Mesenchymal stem cell (in vitro differentiated cells and primary cell): ENCODE measurements around the gene CHDH.

ENCODE experiments used
- DNase-seq: peaks from one replicate; pipeline ENCODE4 v3.0.0-alpha.2; 2013
- H2AFZ ChIP-seq: one replicate; pipeline ENCODE4 v1.6.1; 2013; ENCODE audit warnings: low read depth, mild to moderate bottlenecking, control low read depth, inconsistent platforms, low read length, moderate library complexity
- H2AK5ac ChIP-seq: 2 replicates; pipeline ENCODE4 v1.6.1; 2013; ENCODE audit warnings: low read length, moderate library complexity, mild to moderate bottlenecking, inconsistent platforms; ENCODE audit not compliant: severe bottlenecking
- H2BK120ac ChIP-seq: one replicate; pipeline ENCODE4 v1.6.1; 2013; ENCODE audit warnings: low read depth, mild to moderate bottlenecking, inconsistent platforms, low read length, moderate library complexity
- H2BK12ac ChIP-seq, 2 experiments: one replicate each; pipeline ENCODE4 v1.6.1; 2013; ENCODE audit warnings: inconsistent platforms in 2 of 2, low read length in 2 of 2, mild to moderate bottlenecking in 2 of 2, moderate library complexity in 2 of 2, control low read depth in 1 of 2
- H2BK15ac ChIP-seq: one replicate; pipeline ENCODE4 v1.6.1; 2013; ENCODE audit warnings: mild to moderate bottlenecking, low read depth, inconsistent platforms; ENCODE audit not compliant: poor library complexity, severe bottlenecking
- H2BK5ac ChIP-seq: 2 replicates; pipeline ENCODE4 v1.6.1; 2013; ENCODE audit warnings: low read depth, mild to moderate bottlenecking, low read length, control low read depth, inconsistent platforms; ENCODE audit not compliant: poor library complexity, severe bottlenecking
- H3K14ac ChIP-seq, 2 experiments: one replicate each; pipeline ENCODE4 v1.6.1; 2013; ENCODE audit warnings: inconsistent platforms in 2 of 2, low read length in 2 of 2, control low read depth in 1 of 2, mild to moderate bottlenecking in 1 of 2, moderate library complexity in 1 of 2
- H3K18ac ChIP-seq, 2 experiments: one replicate each; pipeline ENCODE4 v1.6.1; 2013; ENCODE audit warnings: inconsistent platforms in 2 of 2, low read length in 2 of 2, control low read depth in 1 of 2, low read depth in 1 of 2, mild to moderate bottlenecking in 1 of 2
- H3K23ac ChIP-seq, 2 experiments: one replicate each; pipeline ENCODE4 v1.6.1; 2013; ENCODE audit warnings: inconsistent platforms in 2 of 2, low read length in 2 of 2, mild to moderate bottlenecking in 2 of 2, moderate library complexity in 2 of 2, control low read depth in 1 of 2
- H3K27ac ChIP-seq: 2 replicates; pipeline ENCODE4 v1.5.1; 2013; ENCODE audit warnings: mild to moderate bottlenecking, moderate library complexity, low read length, control low read depth, inconsistent platforms; ENCODE audit not compliant: poor library complexity, severe bottlenecking
- H3K27me3 ChIP-seq, 2 experiments: 2 replicates each; pipeline versions ENCODE4 v1.6.1 to v1.7.0; 2013; ENCODE audit warnings: low read length in 2 of 2, mild to moderate bottlenecking in 2 of 2, moderate library complexity in 2 of 2, control low read depth in 1 of 2, inconsistent platforms in 1 of 2; ENCODE audit not compliant: control insufficient read depth in 1 of 2, insufficient read depth in 1 of 2
- H3K36me3 ChIP-seq, 2 experiments: 2 replicates each; pipeline versions ENCODE4 v1.6.1 to v1.7.0; 2013; ENCODE audit warnings: low read length in 2 of 2, control low read depth in 1 of 2, inconsistent platforms in 1 of 2, low read depth in 1 of 2, mild to moderate bottlenecking in 1 of 2; ENCODE audit not compliant: insufficient read depth in 2 of 2, control insufficient read depth in 1 of 2
- H3K4ac ChIP-seq, 2 experiments: one replicate each; pipeline ENCODE4 v1.6.1; 2013; ENCODE audit warnings: inconsistent platforms in 2 of 2, low read length in 2 of 2, mild to moderate bottlenecking in 2 of 2, moderate library complexity in 2 of 2, control low read depth in 1 of 2, low read depth in 1 of 2
- H3K4me1 ChIP-seq: 2 replicates; pipeline ENCODE4 v1.6.1; 2013; ENCODE audit warnings: low read depth, low read length, control low read depth; ENCODE audit not compliant: control insufficient read depth, insufficient read depth
- H3K4me2 ChIP-seq: 2 replicates; pipeline ENCODE4 v1.6.1; 2013; ENCODE audit warnings: low read length, mild to moderate bottlenecking, inconsistent platforms; ENCODE audit not compliant: poor library complexity, severe bottlenecking
- H3K4me3 ChIP-seq, 2 experiments: 2 replicates each; pipeline versions ENCODE4 v1.5.1 to v1.7.0; 2013; ENCODE audit warnings: low read length in 2 of 2, mild to moderate bottlenecking in 2 of 2, control low read depth in 1 of 2, low read depth in 1 of 2; ENCODE audit not compliant: insufficient read depth in 1 of 2
- H3K79me1 ChIP-seq: replicated peaks from 2 replicates; pipeline ENCODE4 v1.6.1; 2013; ENCODE audit warnings: mild to moderate bottlenecking, control low read depth, low read length, inconsistent platforms; ENCODE audit not compliant: poor library complexity, severe bottlenecking
- H3K9ac ChIP-seq: 2 replicates; pipeline ENCODE4 v1.7.0; 2013; ENCODE audit warnings: mild to moderate bottlenecking, low read length, moderate library complexity
- H3K9me3 ChIP-seq: 2 replicates; pipeline ENCODE4 v1.7.0; 2013; ENCODE audit warnings: mild to moderate bottlenecking, low read length; ENCODE audit not compliant: control insufficient read depth
- H4K8ac ChIP-seq: one replicate; pipeline ENCODE4 v1.6.1; 2013; ENCODE audit warnings: inconsistent platforms, mild to moderate bottlenecking, low read length, moderate library complexity
- H4K91ac ChIP-seq: one replicate; pipeline ENCODE4 v1.6.1; 2013; ENCODE audit warnings: mild to moderate bottlenecking, low read length, inconsistent platforms
- WGBS: methylation state at CpG from one replicate; pipeline ENCODE4 v1.1.7; 2013; ENCODE audit warnings: mixed read lengths; 5-methylcytosine and 5-hydroxymethylcytosine counted together

The CHDH gene

DNA sequence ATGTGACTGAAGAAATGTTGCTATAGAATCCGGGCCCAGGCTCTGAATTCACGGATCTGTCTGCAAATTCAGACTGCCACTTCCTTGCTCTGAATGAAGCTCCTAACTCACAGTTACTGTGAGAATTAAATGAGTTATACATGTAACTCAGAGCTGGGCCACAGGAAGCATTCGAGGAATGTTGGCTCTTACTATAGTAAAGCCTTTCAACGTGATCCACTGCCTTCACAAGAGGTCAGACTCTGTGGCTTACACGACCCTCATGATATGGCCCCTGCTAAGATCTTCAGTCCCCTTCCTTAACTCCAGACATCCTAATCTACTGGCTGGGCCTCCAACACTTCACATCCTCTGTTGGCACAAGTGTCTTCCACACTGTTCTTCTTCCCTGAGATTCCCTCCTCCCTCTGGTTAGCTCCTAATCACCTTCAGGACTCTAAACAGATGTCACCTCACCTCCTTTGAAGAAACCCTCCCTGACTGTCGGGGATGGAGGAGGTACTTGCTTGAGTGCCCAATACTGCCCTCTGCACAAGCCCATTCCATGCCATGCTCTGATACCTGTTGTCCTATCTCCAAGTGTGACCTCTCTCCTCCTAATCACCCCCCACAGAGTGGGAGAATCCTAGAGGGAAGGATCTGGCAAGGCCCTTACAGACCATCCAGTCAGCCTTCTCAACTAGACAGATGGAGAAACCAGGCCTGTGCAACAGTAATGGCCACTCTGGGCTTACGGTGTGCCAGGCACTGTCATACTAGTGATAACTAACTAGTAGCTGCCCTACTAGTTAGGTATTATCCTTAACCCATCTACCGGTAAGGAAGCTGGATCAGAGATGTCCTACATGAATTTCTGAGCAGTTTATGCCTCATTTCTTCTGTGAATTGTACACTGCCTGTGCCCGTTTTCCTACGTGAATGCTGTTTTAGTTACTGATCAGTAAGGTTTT, 34.5 kb upstream of the CHDH start:
- peak; percentile 38 for DNase-seq
- H3K36me3 ChIP-seq, result peaks cover 17 to 71% of the 10 kb centered on the region in 2 experiments
- H3K27ac ChIP-seq, result peak overlapping the region; percentile 55
- H3K4me3 ChIP-seq, result peak overlapping the region; percentile 15 to 95
- no peak overlapping the region for H2BK5ac ChIP-seq
- H2BK15ac ChIP-seq, result no peak overlapping the region
- peaks cover 12% of the 10 kb centered on the region for H3K79me1 ChIP-seq
- peak overlapping the region; percentile 78 for H3K4me2 ChIP-seq
- peaks cover 6% of the 10 kb centered on the region for H3K4me1 ChIP-seq
- H2AK5ac ChIP-seq, result peak overlapping the region; percentile 60
- peak overlapping the region; percentile 97 for H3K9ac ChIP-seq
- H2BK12ac ChIP-seq, result peak overlapping the region in 1 of 2 experiments; percentile 37
- no peaks in the 10 kb centered on the region for H3K27me3 ChIP-seq
- peak overlapping the region in 1 of 2 experiments; percentile 77 for H3K14ac ChIP-seq
- H2BK120ac ChIP-seq, result no peak overlapping the region
- peak overlapping the region in 1 of 2 experiments; percentile 96 for H3K23ac ChIP-seq
- H4K91ac ChIP-seq, result peak overlapping the region; percentile 4
- peak overlapping the region in 1 of 2 experiments; percentile 69 for H3K4ac ChIP-seq
- H2AFZ ChIP-seq, result no peak overlapping the region
- peak overlapping the region; percentile 28 for H4K8ac ChIP-seq
- peak overlapping the region in 1 of 2 experiments; percentile 55 for H3K18ac ChIP-seq
- H3K9me3 ChIP-seq, result no peaks in the 10 kb centered on the region
- 67% methylated on average over 10 of the region's 10 CpGs for WGBS

DNA sequence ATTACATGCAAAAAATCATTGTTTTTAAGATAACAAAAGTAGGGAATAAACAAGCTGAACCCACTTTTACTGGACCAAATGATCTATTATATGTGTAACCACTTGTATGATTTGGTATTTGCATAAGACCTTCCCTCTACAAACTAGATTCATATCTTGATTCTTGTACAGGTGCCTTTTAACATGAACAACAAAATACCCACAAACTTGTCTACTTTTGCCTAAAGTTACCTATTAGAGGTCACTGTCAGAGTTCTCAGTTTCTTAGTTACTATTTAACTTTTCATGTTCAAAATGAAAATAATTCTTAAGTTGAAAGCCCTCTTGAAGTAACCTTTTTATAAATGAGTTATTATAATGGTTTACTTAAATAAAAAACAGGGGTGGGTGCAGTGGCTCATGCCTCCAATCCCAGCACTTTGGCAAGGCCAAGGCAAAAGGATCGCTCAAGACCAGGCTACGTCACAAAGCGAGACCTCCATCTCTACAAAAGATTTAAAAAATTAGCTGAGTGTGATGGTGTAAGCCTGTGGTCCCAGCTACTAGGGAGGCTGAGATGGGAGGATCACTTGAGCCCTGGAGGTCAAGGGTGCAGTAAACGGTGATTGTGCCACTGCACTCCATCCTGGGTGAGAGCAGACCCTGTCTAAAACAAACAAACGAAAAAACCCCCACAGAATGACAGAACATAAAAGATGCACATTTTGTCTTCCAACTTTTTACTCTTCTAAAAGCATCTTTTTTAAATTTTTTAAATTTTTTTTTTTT, 19.7 kb upstream of the CHDH start:
- Histone ChIP-seq H3K27me3 (no peaks in the 10 kb centered on the region), H3K4me1 (no peaks in the 10 kb centered on the region), H3K23ac (no peak overlapping the region), H4K91ac (no peak overlapping the region), H2AK5ac (no peak overlapping the region), H3K36me3 (peaks cover 41 to 92% of the 10 kb centered on the region in 2 experiments), H4K8ac (no peak overlapping the region), H3K27ac (no peak overlapping the region), H3K9me3 (no peaks in the 10 kb centered on the region), H3K9ac (no peak overlapping the region), H3K14ac (no peak overlapping the region), H3K4me2 (no peak overlapping the region), H3K4me3 (no peak overlapping the region), H3K18ac (no peak overlapping the region), H2AFZ (no peak overlapping the region), H2BK5ac (no peak overlapping the region), H3K4ac (no peak overlapping the region), H2BK12ac (no peak overlapping the region), H2BK120ac (no peak overlapping the region), H2BK15ac (no peak overlapping the region), H3K79me1 (peaks cover 19% of the 10 kb centered on the region)
- no peak for DNase-seq
- WGBS, result 86% methylated on average over 1 of the region's 5 CpGs

DNA sequence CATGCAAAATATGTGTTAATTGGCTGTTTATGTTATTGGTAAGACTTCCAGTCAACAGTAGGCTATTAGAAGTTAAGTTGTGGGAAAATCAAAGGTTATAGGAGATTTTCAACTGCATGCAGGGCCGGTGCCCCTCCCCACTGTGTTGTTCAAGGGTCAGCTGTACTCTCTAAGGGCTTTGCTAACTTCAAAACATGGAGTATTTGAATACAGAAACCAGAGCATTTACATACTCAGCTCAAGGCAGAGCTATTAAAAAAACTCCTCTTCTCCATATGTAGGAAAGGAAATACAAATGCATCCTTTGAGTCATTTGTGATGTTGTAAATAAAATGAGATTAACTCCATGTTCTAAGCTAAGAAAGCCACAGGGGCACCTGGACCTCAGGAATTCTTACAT, 16.9 kb upstream of the CHDH start:
- no peak overlapping the region for H3K4me2 ChIP-seq
- no peak overlapping the region for H2BK5ac ChIP-seq
- no peak overlapping the region for H3K14ac ChIP-seq
- H3K27me3 ChIP-seq, result no peaks in the 10 kb centered on the region
- no peak overlapping the region for H3K4ac ChIP-seq
- H3K27ac ChIP-seq, result no peak overlapping the region
- 100% methylated on average over 1 of the region's 1 CpG for WGBS
- peaks cover 3% of the 10 kb centered on the region for H3K4me1 ChIP-seq
- H3K4me3 ChIP-seq, result no peak overlapping the region
- H3K9ac ChIP-seq, result no peak overlapping the region
- H4K91ac ChIP-seq, result no peak overlapping the region
- H3K9me3 ChIP-seq, result no peaks in the 10 kb centered on the region
- no peak overlapping the region for H2BK12ac ChIP-seq
- H2AK5ac ChIP-seq, result no peak overlapping the region
- DNase-seq, result no peak
- no peak overlapping the region for H3K18ac ChIP-seq
- no peak overlapping the region for H2BK120ac ChIP-seq
- no peak overlapping the region for H3K23ac ChIP-seq
- no peak overlapping the region for H2AFZ ChIP-seq
- H2BK15ac ChIP-seq, result no peak overlapping the region
- H3K36me3 ChIP-seq, result peaks cover 28 to 81% of the 10 kb centered on the region in 2 experiments
- peaks cover 9% of the 10 kb centered on the region for H3K79me1 ChIP-seq
- no peak overlapping the region for H4K8ac ChIP-seq

DNA sequence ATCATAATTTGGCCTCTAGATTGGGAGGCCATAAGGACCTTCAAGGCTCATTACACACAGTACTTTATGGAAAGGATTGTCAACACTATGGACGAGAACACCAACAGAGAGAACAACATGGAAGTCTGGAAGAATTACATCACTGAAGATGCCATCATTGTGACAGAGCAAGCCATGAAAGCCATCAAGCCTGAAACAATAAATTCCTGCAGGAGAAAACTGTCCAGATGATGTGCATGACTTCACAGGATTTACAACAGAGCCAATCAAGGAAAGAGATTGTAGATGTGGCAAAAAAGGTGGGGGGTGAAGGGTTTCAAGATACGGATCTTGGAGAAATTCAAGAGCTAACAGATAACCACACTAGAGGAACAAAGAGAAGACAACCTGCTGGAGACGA, 16.0 kb upstream of the CHDH start:
- 96% methylated on average over 3 of the region's 3 CpGs for WGBS

More for the DNA sequence above, 16.0 kb upstream of the CHDH start:
- H3K9ac ChIP-seq, result no peak overlapping the region
- H2BK12ac ChIP-seq, result no peak overlapping the region
- H3K4ac ChIP-seq, result no peak overlapping the region
- H3K14ac ChIP-seq, result no peak overlapping the region
- H3K9me3 ChIP-seq, result no peaks in the 10 kb centered on the region
- H3K36me3 ChIP-seq, result peaks cover 25 to 72% of the 10 kb centered on the region in 2 experiments
- no peak overlapping the region for H3K23ac ChIP-seq
- H2BK15ac ChIP-seq, result no peak overlapping the region
- H3K79me1 ChIP-seq, result peaks cover 6% of the 10 kb centered on the region
- no peak overlapping the region for H2BK120ac ChIP-seq
- no peak overlapping the region for H3K4me3 ChIP-seq
- no peak overlapping the region for H2AK5ac ChIP-seq
- no peaks in the 10 kb centered on the region for H3K27me3 ChIP-seq
- H3K27ac ChIP-seq, result peak overlapping the region; percentile 25
- no peak for DNase-seq
- peaks cover 7% of the 10 kb centered on the region for H3K4me1 ChIP-seq
- H2BK5ac ChIP-seq, result no peak overlapping the region
- H3K4me2 ChIP-seq, result no peak overlapping the region
- no peak overlapping the region for H3K18ac ChIP-seq
- H4K8ac ChIP-seq, result no peak overlapping the region
- no peak overlapping the region for H2AFZ ChIP-seq
- H4K91ac ChIP-seq, result no peak overlapping the region
